ENCODE measurements around the gene NTN5.
"Not testable (repeated sequence)": the region's sequence is repeated elsewhere in the genome, so short reads cannot be mapped to it uniquely, and the experiment has no call there.

NTN5 gene

DNA sequence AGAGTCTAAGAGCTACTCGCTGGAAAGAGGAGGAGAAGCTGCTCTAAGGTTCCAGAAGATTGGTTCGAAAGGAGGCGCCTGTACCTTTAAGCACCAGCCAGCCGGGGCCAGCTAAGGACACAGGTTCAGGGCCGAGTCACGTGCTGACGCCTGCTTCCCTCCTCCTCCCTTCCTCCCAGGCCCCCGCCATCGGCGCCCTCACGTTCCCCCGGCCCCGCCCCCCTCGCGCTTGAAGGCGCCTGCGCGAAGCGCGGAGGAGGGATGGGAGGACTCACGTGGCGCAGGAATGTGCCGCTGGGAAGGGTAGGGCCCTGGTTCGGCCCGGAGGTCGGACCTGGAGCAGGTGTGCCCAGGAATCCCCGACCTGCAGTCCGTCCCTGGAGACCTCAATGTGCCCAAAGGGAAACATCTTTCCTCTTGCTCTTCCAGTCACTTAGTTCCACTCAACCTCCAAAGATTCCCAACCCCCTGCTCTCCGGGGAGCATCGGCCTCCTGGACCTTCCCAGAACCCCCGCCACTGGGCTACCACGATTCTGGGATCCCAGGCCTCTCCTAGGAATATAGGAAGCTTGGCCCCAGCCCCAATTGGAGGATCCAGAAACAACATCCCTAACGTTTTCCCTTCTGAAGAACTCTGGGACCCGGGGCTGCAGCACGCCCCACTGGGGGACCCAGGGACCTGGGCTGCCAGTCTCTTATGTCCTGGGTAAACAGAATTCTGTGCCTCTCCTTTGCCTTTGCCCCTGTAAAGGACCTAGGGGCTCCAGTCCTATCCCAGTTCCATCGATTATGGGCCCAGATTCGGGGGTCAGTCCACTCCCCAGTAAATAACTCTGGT, 38.2 kb downstream of the NTN5 start:
- no peak for TF ChIP-seq ZNF274 (IDR thresholded peaks at IDR 0.05; ENCODE audit: low read depth, low read length)
- no peak for TF ChIP-seq YY1 (IDR thresholded peaks at IDR 0.05; ENCODE audit: insufficient read depth, insufficient read length)
- no peak for TF ChIP-seq SUZ12 (IDR thresholded peaks at IDR 0.05; ENCODE audit: extremely low read depth, insufficient read depth, insufficient read length)
- H3K4me1 ChIP-seq (ENCODE audit: insufficient read depth, insufficient read length): peaks cover 16% of the 10 kb centered on the region
- H3K36me3 ChIP-seq (ENCODE audit: insufficient read depth, insufficient read length, low read length): no peaks in the 10 kb centered on the region
- peak overlapping the region; percentile 66 for H3K9ac ChIP-seq (ENCODE audit: insufficient read length, low read depth)
- peak; percentile 89 for DNase-seq (ENCODE audit: low read depth, low spot score)
- peaks cover 21% of the 10 kb centered on the region for H3K27me3 ChIP-seq (ENCODE audit: insufficient read depth, insufficient read length)
- peak overlapping the region; percentile 25 for H3K4me3 ChIP-seq (ENCODE audit: insufficient read length, low read depth)
- no peaks in the 10 kb centered on the region for H3K9me3 ChIP-seq (ENCODE audit: insufficient read depth, low read length)

DNA sequence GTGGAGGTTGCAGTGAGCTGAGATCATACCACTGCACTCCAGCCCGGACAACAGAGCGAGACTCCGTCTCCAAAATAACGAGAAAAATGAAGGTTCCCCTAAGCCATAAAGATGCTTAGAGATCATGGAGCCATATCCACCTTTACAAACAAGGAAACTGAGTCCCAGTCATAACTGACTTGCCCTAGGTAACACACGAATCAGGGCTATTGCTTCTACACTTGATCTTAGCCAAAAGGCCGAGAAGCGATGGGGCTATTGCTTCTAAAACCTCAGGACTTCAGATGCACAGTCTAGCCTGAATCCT, 38.8 kb downstream of the NTN5 start:
- peaks cover 15% of the 10 kb centered on the region for H3K27me3 ChIP-seq (ENCODE audit: insufficient read depth, insufficient read length)
- H3K4me1 ChIP-seq (ENCODE audit: insufficient read depth, insufficient read length): peaks cover 12% of the 10 kb centered on the region
- DNase-seq (ENCODE audit: low read depth, low spot score): no peak
- peak overlapping the region; percentile 66 for H3K9ac ChIP-seq (ENCODE audit: insufficient read length, low read depth)
- no peaks in the 10 kb centered on the region for H3K36me3 ChIP-seq (ENCODE audit: insufficient read depth, insufficient read length, low read length)
- H3K4me3 ChIP-seq (ENCODE audit: insufficient read length, low read depth): peak overlapping the region; percentile 25
- H3K9me3 ChIP-seq (ENCODE audit: insufficient read depth, low read length): no peaks in the 10 kb centered on the region
- TF ChIP-seq ZNF274 (IDR thresholded peaks at IDR 0.05; ENCODE audit: low read depth, low read length): no peak
- no peak for TF ChIP-seq YY1 (IDR thresholded peaks at IDR 0.05; ENCODE audit: insufficient read depth, insufficient read length)
- no peak for TF ChIP-seq SUZ12 (IDR thresholded peaks at IDR 0.05; ENCODE audit: extremely low read depth, insufficient read depth, insufficient read length)

DNA sequence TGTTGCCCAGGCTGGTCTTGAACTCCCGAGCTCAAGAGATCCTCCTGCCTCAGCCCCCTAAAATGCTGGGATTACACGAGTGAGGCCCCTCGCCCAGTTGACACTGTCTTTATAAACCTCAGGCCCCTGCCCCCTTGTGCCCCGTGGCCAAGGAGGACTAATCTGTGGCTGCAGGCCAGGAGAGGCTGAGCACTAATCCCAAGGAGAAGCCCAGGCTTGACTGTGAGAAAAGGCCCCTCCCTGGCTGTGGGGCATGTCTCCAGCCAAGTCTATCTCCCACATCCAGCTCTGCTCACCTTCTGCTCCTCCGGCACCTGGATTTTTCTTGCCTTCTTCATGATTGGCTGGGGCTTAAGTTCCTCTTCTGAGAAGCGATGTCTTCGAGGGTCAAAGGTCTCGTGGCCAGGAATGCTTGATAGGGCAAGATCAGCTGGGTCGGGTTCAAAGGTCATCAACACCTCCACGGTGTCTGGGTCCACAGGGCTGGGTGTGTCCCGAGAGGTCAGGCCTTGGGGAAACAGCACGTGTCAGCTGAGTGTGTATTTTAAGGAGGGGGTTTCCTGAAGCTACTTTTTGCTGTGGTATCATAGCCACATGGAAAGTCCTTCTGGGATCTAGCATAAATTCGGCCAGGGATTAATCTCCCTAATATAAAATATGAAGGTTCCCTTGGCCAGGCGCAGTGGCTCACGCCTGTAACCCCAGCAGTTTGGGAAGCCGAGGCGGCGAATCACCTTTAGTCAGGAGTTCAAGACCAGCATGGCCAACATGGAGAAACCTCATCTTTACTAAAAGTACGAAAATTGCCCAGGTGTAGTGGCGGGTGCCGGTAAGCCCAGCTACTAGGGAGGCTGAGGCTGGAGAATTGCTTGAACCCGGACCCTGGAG, 39.4 kb downstream of the NTN5 start:
- Histone ChIP-seq H3K9ac (ENCODE audit: insufficient read length, low read depth) (peak overlapping the region; percentile 66), H3K4me3 (ENCODE audit: insufficient read length, low read depth) (no peak overlapping the region), H3K4me1 (ENCODE audit: insufficient read depth, insufficient read length) (peaks cover 12% of the 10 kb centered on the region), H3K9me3 (ENCODE audit: insufficient read depth, low read length) (no peaks in the 10 kb centered on the region), H3K27me3 (ENCODE audit: insufficient read depth, insufficient read length) (peaks cover 15% of the 10 kb centered on the region), H3K36me3 (ENCODE audit: insufficient read depth, insufficient read length, low read length) (no peaks in the 10 kb centered on the region)
- no peak for DNase-seq (ENCODE audit: low read depth, low spot score)
- TF ChIP-seq ZNF274 (IDR thresholded peaks at IDR 0.05; ENCODE audit: low read depth, low read length): no peak
- TF ChIP-seq SUZ12 (IDR thresholded peaks at IDR 0.05; ENCODE audit: extremely low read depth, insufficient read depth, insufficient read length): no peak
- TF ChIP-seq YY1 (IDR thresholded peaks at IDR 0.05; ENCODE audit: insufficient read depth, insufficient read length): no peak

DNA sequence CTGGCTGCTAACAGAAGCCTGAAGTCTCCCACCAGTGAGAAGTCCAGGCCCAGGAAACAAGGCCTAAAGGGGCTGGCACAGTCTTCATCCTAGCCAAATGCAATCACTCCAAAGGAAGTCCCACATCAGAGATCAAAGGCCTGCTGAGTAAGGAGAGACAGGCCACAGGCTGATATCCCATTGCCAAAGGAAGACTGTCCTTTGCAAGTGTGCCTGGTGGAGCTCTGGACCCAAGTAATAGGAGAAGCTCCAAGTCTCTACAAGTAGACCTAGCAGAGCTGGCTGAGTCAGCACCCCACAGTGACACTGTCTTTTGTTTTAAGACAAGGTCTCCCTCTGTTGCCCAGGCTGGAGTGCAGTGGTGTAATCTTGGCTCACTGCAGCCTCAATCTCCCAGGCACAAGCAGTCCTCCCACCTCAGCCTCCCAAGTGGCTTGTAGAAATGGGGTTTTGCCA, 40.1 kb downstream of the NTN5 start:
- Histone ChIP-seq H3K9ac (ENCODE audit: insufficient read length, low read depth) (no peak overlapping the region), H3K4me3 (ENCODE audit: insufficient read length, low read depth) (no peak overlapping the region), H3K4me1 (ENCODE audit: insufficient read depth, insufficient read length) (peaks cover 12% of the 10 kb centered on the region), H3K36me3 (ENCODE audit: insufficient read depth, insufficient read length, low read length) (peaks cover 4% of the 10 kb centered on the region), H3K27me3 (ENCODE audit: insufficient read depth, insufficient read length) (peaks cover 15% of the 10 kb centered on the region), H3K9me3 (ENCODE audit: insufficient read depth, low read length) (no peaks in the 10 kb centered on the region)
- no peak for TF ChIP-seq ZNF274 (IDR thresholded peaks at IDR 0.05; ENCODE audit: low read depth, low read length)
- TF ChIP-seq SUZ12 (IDR thresholded peaks at IDR 0.05; ENCODE audit: extremely low read depth, insufficient read depth, insufficient read length): no peak
- no peak for TF ChIP-seq YY1 (IDR thresholded peaks at IDR 0.05; ENCODE audit: insufficient read depth, insufficient read length)
- DNase-seq (ENCODE audit: low read depth, low spot score): no peak

DNA sequence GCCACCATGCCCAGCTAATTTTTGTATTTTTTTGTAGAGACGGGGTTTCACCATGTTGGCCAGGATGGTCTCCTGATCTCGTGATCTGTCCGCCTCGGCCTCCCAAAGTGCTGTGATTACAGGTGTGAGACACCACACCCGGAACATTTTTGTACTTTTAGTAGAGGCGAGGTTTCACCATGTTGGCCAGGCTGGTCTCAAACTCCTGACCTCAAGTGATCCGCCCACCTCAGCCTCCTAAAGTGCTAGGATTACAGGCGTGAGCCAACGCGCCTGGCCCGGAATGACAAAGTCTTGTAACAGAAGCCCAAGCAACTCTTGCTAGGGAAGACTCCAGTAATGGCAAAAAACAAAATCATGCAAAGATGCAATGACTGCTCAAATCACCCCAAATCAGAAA, 40.5 kb downstream of the NTN5 start:
- not testable (repeated sequence) for H3K9me3 ChIP-seq (ENCODE audit: insufficient read depth, low read length); DNase-seq (ENCODE audit: low read depth, low spot score); H3K36me3 ChIP-seq (ENCODE audit: insufficient read depth, insufficient read length, low read length); H3K9ac ChIP-seq (ENCODE audit: insufficient read length, low read depth); H3K4me3 ChIP-seq (ENCODE audit: insufficient read length, low read depth)
- H3K4me1 ChIP-seq (ENCODE audit: insufficient read depth, insufficient read length): peaks cover 12% of the 10 kb centered on the region
- H3K27me3 ChIP-seq (ENCODE audit: insufficient read depth, insufficient read length): peaks cover 15% of the 10 kb centered on the region

DNA sequence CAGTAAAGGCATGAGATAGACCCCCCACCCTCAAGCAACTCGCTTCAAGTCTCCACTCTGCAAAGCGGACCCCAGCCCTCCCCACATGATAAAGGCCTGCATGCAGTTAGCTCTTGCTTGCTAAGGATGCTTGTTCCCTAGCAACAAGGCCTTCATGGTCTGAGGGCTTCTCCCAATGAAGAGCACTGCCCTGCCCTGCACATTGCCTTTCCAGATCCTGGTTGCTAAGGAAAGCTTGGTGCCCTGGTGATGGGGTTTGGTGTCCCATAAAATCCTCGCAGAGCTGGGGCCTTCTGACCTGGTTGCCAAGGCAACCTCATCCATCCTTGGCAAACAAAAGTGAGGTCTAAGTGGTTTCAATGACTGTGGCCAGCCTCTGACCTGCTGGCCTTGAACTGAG, 41.6 kb downstream of the NTN5 start:
- no peak overlapping the region for H3K4me3 ChIP-seq (ENCODE audit: insufficient read length, low read depth)
- TF ChIP-seq ZNF274 (IDR thresholded peaks at IDR 0.05; ENCODE audit: low read depth, low read length): no peak
- TF ChIP-seq YY1 (IDR thresholded peaks at IDR 0.05; ENCODE audit: insufficient read depth, insufficient read length): no peak
- TF ChIP-seq SUZ12 (IDR thresholded peaks at IDR 0.05; ENCODE audit: extremely low read depth, insufficient read depth, insufficient read length): no peak
- H3K27me3 ChIP-seq (ENCODE audit: insufficient read depth, insufficient read length): peaks cover 8% of the 10 kb centered on the region
- peaks cover 12% of the 10 kb centered on the region for H3K36me3 ChIP-seq (ENCODE audit: insufficient read depth, insufficient read length, low read length)
- H3K4me1 ChIP-seq (ENCODE audit: insufficient read depth, insufficient read length): peaks cover 12% of the 10 kb centered on the region
- H3K9me3 ChIP-seq (ENCODE audit: insufficient read depth, low read length): no peaks in the 10 kb centered on the region
- DNase-seq (ENCODE audit: low read depth, low spot score): no peak
- H3K9ac ChIP-seq (ENCODE audit: insufficient read length, low read depth): peak overlapping the region; percentile 81

Data from NT2/D1 (cell line).